NOMO-1 treated with DMSO at 0.1 percent for 48 hours (cell line): ENCODE measurements around the gene TTC31.
A peak's percentile ranks its signal among the peaks of the same experiment; 100 is the strongest.
"Not testable (repeated sequence)": the region's sequence is repeated elsewhere in the genome, so short reads cannot be mapped to it uniquely, and the experiment has no call there.

Experiments
- DNase-seq: peaks from one replicate; lab custom pipeline; 2025; ENCODE audit not compliant: unreplicated experiment; lab: John Stamatoyannopoulos, UW

TTC31 gene

GRCh38 chr2:74483675-74484164 is 839 bp downstream of the TTC31 start:
- not testable (repeated sequence) for DNase-seq

- DNase-seq: no peak
These were observed 3.3 kb downstream of the TTC31 start for GRCh38 chr2:74486141-74486540.

GRCh38 chr2:74488643-74489481 is 6.0 kb downstream of the TTC31 start:
- no peak for DNase-seq

GRCh38 chr2:74489906-74490305 is 7.0 kb downstream of the TTC31 start:
- no peak for DNase-seq

- DNase-seq: no peak
These were observed 9.0 kb downstream of the TTC31 start for GRCh38 chr2:74491648-74492544.

GRCh38 chr2:74493546-74493945 is 10.7 kb downstream of the TTC31 start:
- DNase-seq: no peak

DNA sequence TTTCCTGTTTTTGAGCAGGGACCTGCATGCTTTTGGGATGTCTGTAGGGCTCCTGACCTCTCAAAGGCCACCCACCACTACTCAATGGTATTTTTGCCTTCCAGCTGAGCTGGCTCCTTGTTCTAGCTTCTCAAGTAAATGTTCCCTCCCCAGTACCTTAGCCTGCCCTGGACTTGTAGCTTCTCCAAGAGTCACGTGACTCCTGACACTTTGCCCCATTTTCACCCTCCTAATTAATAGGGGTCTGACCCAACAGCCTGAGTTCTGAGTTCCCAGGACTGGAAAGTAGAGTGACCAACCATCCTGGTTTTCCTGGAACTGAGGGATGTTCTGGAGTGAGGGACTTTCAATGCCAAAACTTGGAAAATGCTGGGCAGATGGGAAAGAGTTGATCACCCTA is 12.6 kb downstream of the TTC31 start:
- no peak for DNase-seq

GRCh38 chr2:74496997-74497776 is 14.3 kb downstream of the TTC31 start:
- no peak for DNase-seq

GRCh38 chr2:74497777-74498499 is 15.1 kb downstream of the TTC31 start:
- DNase-seq: no peak

- DNase-seq: peak; percentile 16
These were observed 15.8 kb downstream of the TTC31 start for GRCh38 chr2:74498500-74499266.

DNA sequence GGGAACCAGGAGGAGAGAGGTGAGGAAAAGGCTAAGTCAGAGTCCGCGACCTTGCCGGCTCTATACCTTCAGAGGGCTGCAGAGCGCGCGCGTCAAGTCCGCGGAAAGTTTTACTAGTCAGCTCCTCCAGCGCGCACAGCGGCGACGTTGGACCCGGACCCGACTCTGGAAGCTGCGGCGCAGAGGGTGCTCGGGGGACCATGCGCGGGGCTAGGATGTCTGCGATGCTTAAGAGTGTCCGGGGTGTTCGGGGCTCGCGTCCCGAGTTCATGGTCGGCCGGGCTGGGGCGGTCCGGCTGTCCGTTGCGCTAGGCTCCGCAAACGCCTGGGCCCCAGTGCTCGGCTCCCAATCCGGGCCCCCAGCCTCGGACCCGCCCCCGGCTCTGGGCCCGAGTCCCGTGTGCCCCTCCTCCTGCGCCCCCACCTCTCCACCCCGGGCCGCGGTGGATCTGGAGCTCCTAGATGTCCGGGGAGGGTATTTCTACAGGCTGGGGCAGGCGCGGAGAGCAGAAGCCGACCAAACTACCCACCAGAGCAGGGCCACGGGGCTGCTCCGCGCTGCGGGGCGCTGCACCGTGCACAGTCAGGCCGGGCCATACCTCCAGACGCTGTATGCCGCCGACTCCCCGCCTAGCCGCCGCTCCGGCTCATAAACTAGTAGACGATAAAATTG is 16.5 kb downstream of the TTC31 start, which contains the start of gene LBX2:
Gene LBX2, minus strand, starts transcription at position 337 of the 673 bp plus-strand sequence. Its CDS starts 66 bp downstream, at position 271.
- no peak for DNase-seq

DNA sequence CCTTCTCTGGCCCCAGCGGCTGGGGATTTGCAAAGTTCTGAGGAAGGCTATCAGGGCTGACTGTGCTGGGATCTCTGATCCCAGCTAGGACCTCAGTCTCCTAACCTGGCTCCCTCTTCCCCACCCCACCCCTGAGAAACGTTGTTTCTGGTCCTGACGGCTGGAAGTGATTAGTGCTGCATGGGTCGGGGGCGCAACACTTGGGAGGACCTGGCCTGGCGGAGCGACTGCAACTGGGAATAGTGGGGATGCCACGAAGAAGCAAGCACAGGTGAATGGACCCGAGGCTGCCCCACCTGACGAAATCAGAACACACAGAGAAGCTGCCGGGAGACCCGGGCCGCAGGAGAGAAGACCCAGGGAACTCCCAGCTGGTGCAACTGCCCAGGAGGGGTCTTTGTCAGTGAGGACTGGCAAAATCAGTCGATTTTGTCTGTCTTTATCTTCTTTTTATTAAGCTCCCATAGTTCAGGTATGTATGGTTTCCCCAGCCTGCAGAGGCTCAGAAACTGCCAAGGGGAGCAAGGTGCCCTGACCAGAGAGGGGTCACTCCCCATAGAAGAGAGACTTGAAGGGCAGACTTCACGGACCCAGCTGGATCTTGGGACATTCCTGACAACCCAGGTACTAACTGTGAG is 17.2 kb downstream of the TTC31 start:
- DNase-seq: no peak

DNA sequence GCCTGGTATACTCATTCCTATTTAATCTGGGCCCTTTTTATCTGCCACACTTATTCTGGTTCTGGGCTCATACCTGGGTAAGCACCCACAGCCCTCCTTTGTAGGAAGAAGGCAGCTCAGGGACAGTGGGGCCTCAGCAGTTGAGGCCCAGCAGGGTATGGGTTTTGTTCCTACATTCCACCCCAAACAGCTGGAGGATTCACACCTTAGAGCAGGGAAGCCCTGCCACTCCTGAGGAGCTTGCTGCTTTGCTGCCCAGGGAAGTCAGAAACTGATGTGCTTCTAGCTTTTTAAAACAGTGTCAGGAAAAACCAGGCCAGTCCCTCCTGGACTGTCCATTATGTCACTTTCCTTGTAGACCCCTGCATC is 17.7 kb downstream of the TTC31 start:
- no peak for DNase-seq

DNA sequence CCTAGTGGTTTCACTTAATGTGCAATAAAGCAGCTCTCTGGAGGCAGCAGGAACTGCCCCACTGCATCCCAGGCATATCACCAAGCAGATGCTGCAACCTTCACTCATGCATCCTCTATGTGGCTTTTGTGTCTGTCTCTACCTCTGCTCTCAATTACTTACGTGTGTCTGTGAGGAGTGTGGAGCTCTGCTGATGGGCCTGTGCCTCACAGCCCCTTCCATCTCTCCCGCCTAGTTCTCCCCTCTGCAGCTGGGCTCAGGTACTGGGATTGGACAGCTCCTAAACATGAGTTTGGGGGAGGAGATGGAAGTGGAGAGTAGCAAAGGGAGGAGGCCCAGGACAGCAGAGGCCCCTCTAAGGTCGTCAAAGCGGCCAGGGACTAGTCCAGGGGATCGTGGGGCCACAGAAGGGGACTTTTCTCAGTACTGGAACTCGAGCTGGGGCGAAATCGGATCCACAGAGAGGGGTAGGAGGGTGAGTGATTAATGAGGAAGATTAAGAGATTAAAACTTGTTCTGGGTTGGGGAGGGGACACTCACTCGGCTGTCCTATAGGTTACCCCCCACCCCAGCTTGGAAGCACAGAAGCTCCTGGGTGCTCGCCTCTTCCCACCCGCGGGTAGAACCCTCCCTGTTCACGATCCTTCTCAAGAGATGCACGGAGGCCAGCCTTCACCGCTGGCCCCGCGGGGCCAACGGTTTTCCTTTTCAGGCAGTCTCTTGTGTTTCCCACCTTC is 18.6 kb downstream of the TTC31 start:
- DNase-seq: no peak

DNA sequence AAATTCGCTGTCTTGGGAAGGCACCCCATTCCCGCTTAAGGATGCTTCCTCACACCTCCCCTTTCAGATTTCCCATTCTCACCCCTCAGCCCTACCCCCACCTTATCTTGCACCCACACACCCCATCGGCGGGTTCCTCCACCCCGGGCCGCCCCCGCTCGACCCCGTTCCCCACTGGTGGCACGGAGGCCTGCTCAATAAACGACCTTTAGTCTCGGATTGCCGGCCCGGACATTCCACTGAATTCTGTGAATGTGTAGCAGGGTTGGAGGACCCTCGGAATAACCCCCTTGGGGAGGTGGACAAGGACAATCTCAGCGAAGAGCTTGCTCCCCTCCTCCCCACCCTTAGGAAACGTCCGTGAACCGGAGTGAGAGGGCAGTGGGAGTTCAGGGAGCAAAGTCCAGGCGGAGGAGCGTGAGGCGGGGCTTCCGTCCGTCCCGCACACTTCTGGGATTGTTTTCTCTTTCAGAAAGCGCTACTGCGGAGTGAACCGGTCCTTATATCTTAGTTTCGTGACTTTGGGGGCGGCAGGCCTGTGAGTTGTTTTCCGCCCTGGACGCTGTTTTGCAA is 19.4 kb downstream of the TTC31 start:
- DNase-seq: peak; percentile 10

- peak; percentile 70 for DNase-seq
These were observed 20.0 kb downstream of the TTC31 start for GRCh38 chr2:74502720-74503505.
